AG04450 (cell line): ENCODE results near the gene RND1. TPM values are rescaled to one million over a fixed set of nuclear protein-coding genes. Genes with fewer than 3 reads are reported as not detected.

Experiments used
- CTCF ChIA-PET: fragments of 300-600, 350-600 bp; formaldehyde crosslinking; extraction: SDS; loops from one replicate; lab custom pipeline; 2022; ENCODE audit warnings: antibody characterized with exemption, inconsistent platforms; lab: Charles Lee
- POLR2A ChIA-PET: fragments of 350-600 bp; formaldehyde crosslinking; extraction: SDS; loops from one replicate; lab custom pipeline; 2021; ENCODE audit warnings: antibody characterized with exemption, inconsistent platforms; lab: Yijun Ruan, JAX
- DNase-seq: peaks from one replicate; pipeline ENCODE4 v3.0.0-alpha.2; 2011; ENCODE audit warnings: low read depth, low spot score
- H3K27ac ChIP-seq: one replicate; pipeline ENCODE4 v1.5.1; 2012; ENCODE audit warnings: low read depth, low read length, control low read depth
- H3K27me3 ChIP-seq: one replicate; pipeline ENCODE4 v1.6.0; 2012; ENCODE audit warnings: low read length; ENCODE audit not compliant: control insufficient read depth, insufficient read depth
- H3K4me3 ChIP-seq: 2 replicates; pipeline ENCODE4 v1.5.1; 2011; ENCODE audit warnings: mild to moderate bottlenecking, low read depth, low read length, control low read depth
- H3K9me3 ChIP-seq: 2 replicates; pipeline ENCODE4 v1.5.1; 2012; ENCODE audit warnings: low read length; ENCODE audit not compliant: control insufficient read depth, insufficient read depth
- CTCF ChIP-seq: IDR thresholded peaks from 2 replicates; pipeline ENCODE4 v1.5.1; 2011; ENCODE audit warnings: low read depth, low read length, control low read depth, inconsistent platforms
- polyA plus RNA-seq: library from polyadenylated mRNA; depleted of rRNA; stranded (reverse); fragments of >200 nt; gene quantifications from 2 replicates; pipeline ENCODE4 v1.2.3, GENCODE V29; 2011

RND1 gene
- polyA plus RNA-seq, 1 experiment = 0.42 TPM

- H3K27ac ChIP-seq = peak overlapping the region; percentile 21
- no peak for DNase-seq
- H3K4me3 ChIP-seq = no peak overlapping the region
- H3K9me3 ChIP-seq = no peaks in the 10 kb centered on the region
- no peaks in the 10 kb centered on the region for H3K27me3 ChIP-seq
- no peak for TF ChIP-seq CTCF
- ChIA-PET CTCF (interaction anchor here (2.4 kb wide), 1 partner anchor 24 kb away, joined by 7 read pairs; no protein-coding TSS in a partner anchor), POLR2A (interaction anchor here (1.0 kb wide), 1 partner anchor 17 kb away, joined by 4 read pairs; no protein-coding TSS in a partner anchor)
Measured at GRCh38 chr12:48828841-48829575, 36.7 kb downstream of the RND1 start.

GRCh38 chr12:48828293-48828692, 37.4 kb downstream of the RND1 start:
- Histone ChIP-seq H3K27ac (no peak overlapping the region), H3K4me3 (no peak overlapping the region), H3K9me3 (no peaks in the 10 kb centered on the region), H3K27me3 (no peaks in the 10 kb centered on the region)
- ChIA-PET POLR2A (interaction anchor here (1.0 kb wide), 1 partner anchor 17 kb away, joined by 4 read pairs; no protein-coding TSS in a partner anchor), CTCF (interaction anchor here (1.9 to 2.4 kb wide), 2 partner anchors 14 to 25 kb away, joined by 7 read pairs; no protein-coding TSS in a partner anchor)
- no peak for DNase-seq
- no peak for TF ChIP-seq CTCF

- Histone ChIP-seq H3K9me3 (no peaks in the 10 kb centered on the region), H3K27me3 (no peaks in the 10 kb centered on the region), H3K27ac (no peak overlapping the region), H3K4me3 (no peak overlapping the region)
- POLR2A ChIA-PET = interaction anchor here (0.6 kb wide), 1 partner anchor 25 kb away, joined by 4 read pairs; the partner anchor contains the start of gene DDX23
- TF ChIP-seq CTCF = no peak
- CTCF ChIA-PET = interaction anchor here (0.8 to 2.4 kb wide), 4 partner anchors 11 to 109 kb away, joined by 3 to 7 read pairs (median 6); no protein-coding TSS in a partner anchor
- no peak for DNase-seq
Measured at GRCh38 chr12:48827513-48828096, 38.1 kb downstream of the RND1 start.

- Histone ChIP-seq H3K9me3 (no peaks in the 10 kb centered on the region), H3K27me3 (no peaks in the 10 kb centered on the region), H3K4me3 (no peak overlapping the region), H3K27ac (no peak overlapping the region)
- ChIA-PET CTCF (interaction anchor here (0.6 to 1.9 kb wide), 4 partner anchors 10 to 109 kb away, joined by 3 to 7 read pairs (median 4); no protein-coding TSS in a partner anchor), POLR2A (interaction anchor here (0.6 kb wide), 1 partner anchor 25 kb away, joined by 4 read pairs; the partner anchor contains the start of gene DDX23)
- no peak for TF ChIP-seq CTCF
- no peak for DNase-seq
Measured at GRCh38 chr12:48827026-48827425, 38.6 kb downstream of the RND1 start.
